ENCODE data around the gene EEF2K. TPM values are rescaled to one million over a fixed set of nuclear protein-coding genes. Genes with fewer than 3 reads are reported as not detected.

Gene EEF2K
- total and polyA plus RNA-seq, 2 donors from 2014 or later = 2.8 to 28.1 TPM

GRCh38 chr16:22267764-22268163, 61.7 kb downstream of the EEF2K start:
- DNase-seq (peak in 1 of 5 donors; percentile 32), FAIRE-seq (no peak)
- Histone ChIP-seq H3K36me3 (ENCODE audit: control insufficient read depth in 2 of 3, insufficient read depth in 3 of 3, low read length in 3 of 3) (peaks cover 0 to 12% (median 3%) of the 10 kb centered on the region in 3 donors), H3K4me3 (ENCODE audit: low read length in 3 of 3) (no peak overlapping the region), H3K27ac (ENCODE audit: low read depth in 2 of 2, low read length in 2 of 2) (no peak overlapping the region), H3K4me1 (ENCODE audit: control insufficient read depth in 2 of 3, insufficient read depth in 2 of 3, low read depth in 1 of 3, low read length in 3 of 3) (no peaks in the 10 kb centered on the region), H3K27me3 (ENCODE audit: control insufficient read depth, insufficient read depth, low read length) (no peaks in the 10 kb centered on the region), H3K9ac (ENCODE audit: low read length in 3 of 3) (no peak overlapping the region), H3K9me3 (ENCODE audit: control insufficient read depth in 2 of 3, insufficient read depth in 1 of 3, low read length in 3 of 3) (no peaks in the 10 kb centered on the region)
- TF ChIP-seq, protein P1, sequence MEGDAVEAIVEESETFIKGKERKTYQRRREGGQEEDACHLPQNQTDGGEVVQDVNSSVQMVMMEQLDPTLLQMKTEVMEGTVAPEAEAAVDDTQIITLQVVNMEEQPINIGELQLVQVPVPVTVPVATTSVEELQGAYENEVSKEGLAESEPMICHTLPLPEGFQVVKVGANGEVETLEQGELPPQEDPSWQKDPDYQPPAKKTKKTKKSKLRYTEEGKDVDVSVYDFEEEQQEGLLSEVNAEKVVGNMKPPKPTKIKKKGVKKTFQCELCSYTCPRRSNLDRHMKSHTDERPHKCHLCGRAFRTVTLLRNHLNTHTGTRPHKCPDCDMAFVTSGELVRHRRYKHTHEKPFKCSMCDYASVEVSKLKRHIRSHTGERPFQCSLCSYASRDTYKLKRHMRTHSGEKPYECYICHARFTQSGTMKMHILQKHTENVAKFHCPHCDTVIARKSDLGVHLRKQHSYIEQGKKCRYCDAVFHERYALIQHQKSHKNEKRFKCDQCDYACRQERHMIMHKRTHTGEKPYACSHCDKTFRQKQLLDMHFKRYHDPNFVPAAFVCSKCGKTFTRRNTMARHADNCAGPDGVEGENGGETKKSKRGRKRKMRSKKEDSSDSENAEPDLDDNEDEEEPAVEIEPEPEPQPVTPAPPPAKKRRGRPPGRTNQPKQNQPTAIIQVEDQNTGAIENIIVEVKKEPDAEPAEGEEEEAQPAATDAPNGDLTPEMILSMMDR (IDR thresholded peaks at IDR 0.05; ENCODE audit: borderline replicate concordance, extremely low read depth, insufficient read depth) = no peak
- intact Hi-C loops (cut with DNase I) = no loop called here

DNA sequence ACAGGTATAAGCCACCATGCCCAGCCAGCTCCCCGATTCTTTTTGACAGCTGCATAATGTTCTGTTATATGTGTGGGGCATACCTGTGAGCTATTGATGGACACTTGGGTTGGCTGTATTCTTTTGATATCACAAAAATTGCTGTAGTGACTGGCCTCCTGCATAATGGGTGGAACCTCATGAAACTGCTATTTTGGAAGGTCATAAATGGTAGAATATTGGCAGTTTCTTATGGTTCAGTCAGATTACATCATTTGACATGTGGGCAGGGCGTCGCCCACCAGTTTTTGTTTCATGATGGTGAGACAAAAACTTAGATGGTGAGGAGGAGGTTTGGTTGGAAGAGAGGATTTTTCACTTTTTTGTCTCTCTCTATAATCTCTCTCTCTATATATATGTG, 64.4 kb downstream of the EEF2K start:
- Histone ChIP-seq H3K27me3 (ENCODE audit: control insufficient read depth, insufficient read depth, low read length) (no peaks in the 10 kb centered on the region), H3K9me3 (ENCODE audit: control insufficient read depth in 2 of 3, insufficient read depth in 1 of 3, low read length in 3 of 3) (no peaks in the 10 kb centered on the region), H3K27ac (ENCODE audit: low read depth in 2 of 2, low read length in 2 of 2) (no peak overlapping the region), H3K4me3 (ENCODE audit: low read length in 3 of 3) (no peak overlapping the region), H3K4me1 (ENCODE audit: control insufficient read depth in 2 of 3, insufficient read depth in 2 of 3, low read depth in 1 of 3, low read length in 3 of 3) (no peaks in the 10 kb centered on the region), H3K36me3 (ENCODE audit: control insufficient read depth in 2 of 3, insufficient read depth in 3 of 3, low read length in 3 of 3) (peaks cover 0 to 9% (median 6%) of the 10 kb centered on the region in 3 donors), H3K9ac (ENCODE audit: low read length in 3 of 3) (no peak overlapping the region)
- TF ChIP-seq, protein P1 (IDR thresholded peaks at IDR 0.05; ENCODE audit: borderline replicate concordance, extremely low read depth, insufficient read depth) = no peak
- intact Hi-C loops (cut with DNase I) = no loop called here
- DNase-seq = peak in 1 of 5 donors; percentile 6
- no peak for FAIRE-seq

DNA sequence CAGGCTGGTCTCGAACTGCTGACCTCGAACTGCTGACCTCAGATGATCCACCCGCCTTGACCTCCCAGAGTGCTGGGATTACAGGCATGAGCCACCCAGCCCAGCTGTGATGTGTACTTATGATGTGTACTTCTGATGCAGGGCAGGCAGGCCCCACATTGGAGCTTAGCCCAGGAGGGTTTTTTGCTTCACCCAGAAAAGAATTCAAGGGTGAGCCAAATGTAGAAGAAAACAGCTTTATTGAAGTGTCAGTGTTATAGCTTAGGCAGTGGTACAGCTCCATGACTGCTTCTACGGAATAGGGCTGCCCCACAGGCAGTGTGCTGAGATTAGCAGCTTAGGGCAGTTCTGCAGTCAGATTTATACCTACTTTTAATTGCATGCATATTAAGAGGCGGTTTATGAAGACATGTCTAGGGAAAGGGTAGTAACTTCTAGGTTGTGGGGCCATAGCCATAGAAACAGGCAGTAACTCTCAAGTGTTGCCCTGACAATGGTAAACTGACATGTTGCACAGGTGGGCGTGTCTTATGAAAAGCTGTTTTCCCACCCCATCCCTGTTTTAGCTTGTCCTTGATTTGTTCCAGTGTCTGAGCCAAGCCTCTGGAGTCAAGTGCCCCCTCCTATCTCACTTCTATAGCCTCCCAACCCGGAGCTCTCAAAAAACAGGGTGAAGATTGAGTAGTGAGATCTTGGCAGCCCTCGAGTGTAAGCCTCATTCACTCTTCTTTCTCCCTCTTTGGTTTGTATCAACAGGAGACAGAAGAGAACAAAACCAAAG, 67.0 kb downstream of the EEF2K start:
- no peak overlapping the region for H3K27ac ChIP-seq (ENCODE audit: low read depth in 2 of 2, low read length in 2 of 2)
- no peaks in the 10 kb centered on the region for H3K4me1 ChIP-seq (ENCODE audit: control insufficient read depth in 2 of 3, insufficient read depth in 2 of 3, low read depth in 1 of 3, low read length in 3 of 3)
- DNase-seq (peak in 1 of 5 donors; percentile 28), FAIRE-seq (no peak)
- no peak overlapping the region for H3K4me3 ChIP-seq (ENCODE audit: low read length in 3 of 3)
- no peak overlapping the region for H3K9ac ChIP-seq (ENCODE audit: low read length in 3 of 3)
- H3K27me3 ChIP-seq (ENCODE audit: control insufficient read depth, insufficient read depth, low read length) = no peaks in the 10 kb centered on the region
- intact Hi-C loops (cut with DNase I) = no loop called here
- peaks cover 0 to 3% (median 3%) of the 10 kb centered on the region in 3 donors for H3K36me3 ChIP-seq (ENCODE audit: control insufficient read depth in 2 of 3, insufficient read depth in 3 of 3, low read length in 3 of 3)
- TF ChIP-seq, protein P1 (IDR thresholded peaks at IDR 0.05; ENCODE audit: borderline replicate concordance, extremely low read depth, insufficient read depth) = no peak
- H3K9me3 ChIP-seq (ENCODE audit: control insufficient read depth in 2 of 3, insufficient read depth in 1 of 3, low read length in 3 of 3) = no peaks in the 10 kb centered on the region

Measured in kidney (tissue), 14 donors.